ENCODE measurements around the gene CDK5RAP2.

Gene CDK5RAP2

DNA sequence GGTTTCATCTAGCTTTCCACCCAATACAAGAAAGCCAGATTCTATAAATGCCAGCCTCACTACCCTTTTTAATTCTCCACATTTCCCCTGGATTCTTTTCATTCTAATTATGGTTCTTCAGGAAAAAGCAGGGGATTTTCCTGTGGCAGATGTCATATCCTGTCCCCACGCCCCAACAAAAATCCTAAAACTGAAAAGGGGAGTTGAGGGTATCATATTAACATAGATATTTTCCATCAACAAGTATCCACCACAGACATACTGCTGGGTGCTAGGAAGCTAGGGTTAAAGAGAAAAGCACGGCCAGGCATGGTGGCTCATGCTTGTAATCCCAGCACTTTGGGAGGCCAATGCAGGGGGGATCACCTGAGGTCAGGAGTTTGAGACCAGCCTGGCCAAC lies 38.0 kb downstream of the CDK5RAP2 start:
- Histone ChIP-seq H3K27ac (ENCODE audit: extremely low read depth, low read depth, low read length) (no peak overlapping the region), H3K4me3 (ENCODE audit: low read depth, low read length) (no peak overlapping the region), H3K36me3 (ENCODE audit: control insufficient read depth in 2 of 2, insufficient read depth in 1 of 2, low read length in 2 of 2) (peaks cover 9 to 80% of the 10 kb centered on the region in 2 experiments; a peak in 2 of 3 replicates), H3K4me1 (ENCODE audit: control insufficient read depth, insufficient read depth, low read length) (no peaks in the 10 kb centered on the region), H3K9me3 (ENCODE audit: control insufficient read depth, insufficient read depth, low read depth, low read length) (no peaks in the 10 kb centered on the region)
- ChIA-PET CTCF (interaction anchor here (2.7 kb wide), 1 partner anchor 11 kb away, joined by 9 read pairs; no protein-coding TSS in a partner anchor), POLR2A (interaction anchor here (0.5 kb wide), 1 partner anchor 11 kb away, joined by 3 read pairs; no protein-coding TSS in a partner anchor)
- TF ChIP-seq ZIC2 (tag by site-specific recombination; IDR thresholded peaks at IDR 0.05) (no peak), PRDM1 (tag by site-specific recombination; IDR thresholded peaks at IDR 0.05) (no peak), ZBTB8A (tag by site-specific recombination; IDR thresholded peaks at IDR 0.05) (no peak), ZNF354C (tag by site-specific recombination; IDR thresholded peaks at IDR 0.05; ENCODE audit: borderline replicate concordance, low read depth) (no peak), ZSCAN5A (tag by site-specific recombination; IDR thresholded peaks at IDR 0.05) (no peak), ZNF221 (tag by site-specific recombination; IDR thresholded peaks at IDR 0.05; ENCODE audit: borderline replicate concordance) (no peak), ZNF707 (tag by site-specific recombination; IDR thresholded peaks at IDR 0.05) (no peak), ZNF449 (tag by site-specific recombination; IDR thresholded peaks at IDR 0.05) (no peak), ZNF585B (tag by site-specific recombination; IDR thresholded peaks at IDR 0.05) (no peak), ZNF280C (tag by site-specific recombination; IDR thresholded peaks at IDR 0.05) (no peak), SCRT1 (tag by site-specific recombination; IDR thresholded peaks at IDR 0.05; ENCODE audit: borderline replicate concordance) (no peak), ZNF366 (tag by site-specific recombination; conservative IDR thresholded peaks at IDR 0.05) (no peak), ZBTB48 (tag by site-specific recombination; IDR thresholded peaks at IDR 0.05) (no peak), ZNF747 (tag by site-specific recombination; IDR thresholded peaks at IDR 0.05) (no peak), ZBTB6 (tag by site-specific recombination; IDR thresholded peaks at IDR 0.05) (no peak)
- TF ChIP-seq, protein P1, sequence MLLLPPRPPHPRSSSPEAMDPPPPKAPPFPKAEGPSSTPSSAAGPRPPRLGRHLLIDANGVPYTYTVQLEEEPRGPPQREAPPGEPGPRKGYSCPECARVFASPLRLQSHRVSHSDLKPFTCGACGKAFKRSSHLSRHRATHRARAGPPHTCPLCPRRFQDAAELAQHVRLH (tag by site-specific recombination; IDR thresholded peaks at IDR 0.05), result no peak
- TF ChIP-seq, protein P2, sequence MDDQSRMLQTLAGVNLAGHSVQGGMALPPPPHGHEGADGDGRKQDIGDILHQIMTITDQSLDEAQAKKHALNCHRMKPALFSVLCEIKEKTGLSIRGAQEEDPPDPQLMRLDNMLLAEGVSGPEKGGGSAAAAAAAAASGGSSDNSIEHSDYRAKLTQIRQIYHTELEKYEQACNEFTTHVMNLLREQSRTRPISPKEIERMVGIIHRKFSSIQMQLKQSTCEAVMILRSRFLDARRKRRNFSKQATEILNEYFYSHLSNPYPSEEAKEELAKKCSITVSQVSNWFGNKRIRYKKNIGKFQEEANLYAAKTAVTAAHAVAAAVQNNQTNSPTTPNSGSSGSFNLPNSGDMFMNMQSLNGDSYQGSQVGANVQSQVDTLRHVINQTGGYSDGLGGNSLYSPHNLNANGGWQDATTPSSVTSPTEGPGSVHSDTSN (CRISPR knock-in tag; IDR thresholded peaks at IDR 0.05), result no peak

GRCh38 chr9:120539951-120540350 lies 40.0 kb downstream of the CDK5RAP2 start:
- Histone ChIP-seq H3K36me3 (ENCODE audit: control insufficient read depth in 2 of 2, insufficient read depth in 1 of 2, low read length in 2 of 2) (peaks cover 4 to 83% of the 10 kb centered on the region in 2 experiments; a peak in 2 of 3 replicates), H3K4me3 (ENCODE audit: low read depth, low read length) (no peak overlapping the region), H3K9me3 (ENCODE audit: control insufficient read depth, insufficient read depth, low read depth, low read length) (no peaks in the 10 kb centered on the region), H3K4me1 (ENCODE audit: control insufficient read depth, insufficient read depth, low read length) (no peaks in the 10 kb centered on the region), H3K27ac (ENCODE audit: extremely low read depth, low read depth, low read length) (no peak overlapping the region)
- no peak for TF ChIP-seq ZNF792 (tag by site-specific recombination; IDR thresholded peaks at IDR 0.05)
- TF ChIP-seq, protein P3, sequence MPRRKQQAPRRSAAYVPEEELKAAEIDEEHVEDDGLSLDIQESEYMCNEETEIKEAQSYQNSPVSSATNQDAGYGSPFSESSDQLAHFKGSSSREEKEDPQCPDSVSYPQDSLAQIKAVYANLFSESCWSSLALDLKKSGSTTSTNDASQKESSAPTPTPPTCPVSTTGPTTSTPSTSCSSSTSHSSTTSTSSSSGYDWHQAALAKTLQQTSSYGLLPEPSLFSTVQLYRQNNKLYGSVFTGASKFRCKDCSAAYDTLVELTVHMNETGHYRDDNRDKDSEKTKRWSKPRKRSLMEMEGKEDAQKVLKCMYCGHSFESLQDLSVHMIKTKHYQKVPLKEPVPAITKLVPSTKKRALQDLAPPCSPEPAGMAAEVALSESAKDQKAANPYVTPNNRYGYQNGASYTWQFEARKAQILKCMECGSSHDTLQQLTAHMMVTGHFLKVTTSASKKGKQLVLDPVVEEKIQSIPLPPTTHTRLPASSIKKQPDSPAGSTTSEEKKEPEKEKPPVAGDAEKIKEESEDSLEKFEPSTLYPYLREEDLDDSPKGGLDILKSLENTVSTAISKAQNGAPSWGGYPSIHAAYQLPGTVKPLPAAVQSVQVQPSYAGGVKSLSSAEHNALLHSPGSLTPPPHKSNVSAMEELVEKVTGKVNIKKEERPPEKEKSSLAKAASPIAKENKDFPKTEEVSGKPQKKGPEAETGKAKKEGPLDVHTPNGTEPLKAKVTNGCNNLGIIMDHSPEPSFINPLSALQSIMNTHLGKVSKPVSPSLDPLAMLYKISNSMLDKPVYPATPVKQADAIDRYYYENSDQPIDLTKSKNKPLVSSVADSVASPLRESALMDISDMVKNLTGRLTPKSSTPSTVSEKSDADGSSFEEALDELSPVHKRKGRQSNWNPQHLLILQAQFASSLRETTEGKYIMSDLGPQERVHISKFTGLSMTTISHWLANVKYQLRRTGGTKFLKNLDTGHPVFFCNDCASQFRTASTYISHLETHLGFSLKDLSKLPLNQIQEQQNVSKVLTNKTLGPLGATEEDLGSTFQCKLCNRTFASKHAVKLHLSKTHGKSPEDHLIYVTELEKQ (tag by site-specific recombination; IDR thresholded peaks at IDR 0.05; ENCODE audit: borderline replicate concordance), result no peak
- no peak for TF ChIP-seq ZNF169 (tag by site-specific recombination; IDR thresholded peaks at IDR 0.05)
- POLR2A ChIA-PET, result no interaction called here
- CTCF ChIA-PET, result interaction anchor here (1.1 kb wide), 1 partner anchor 63 kb away, joined by 3 read pairs; no protein-coding TSS in a partner anchor
